Mucosa of gallbladder (tissue), 1 donor: Measurements from ENCODE around the gene RGS3. TPM values are rescaled to one million over a fixed set of nuclear protein-coding genes. Genes with fewer than 3 reads are reported as not detected.

Experiments used
- DNase-seq: peaks from one replicate; pipeline ENCODE4 v3.0.0-alpha.2; 2020; ENCODE audit warnings: low spot score
- total RNA-seq: library from RNA; stranded (reverse); gene quantifications from one replicate; pipeline ENCODE4 v1.2.1, GENCODE V29; 2021
- donor health status: DM: no; HTN: no; CAD: no.

The RGS3 gene
- total RNA-seq, 1 donor from 2014 or later = 142 TPM

DNA sequence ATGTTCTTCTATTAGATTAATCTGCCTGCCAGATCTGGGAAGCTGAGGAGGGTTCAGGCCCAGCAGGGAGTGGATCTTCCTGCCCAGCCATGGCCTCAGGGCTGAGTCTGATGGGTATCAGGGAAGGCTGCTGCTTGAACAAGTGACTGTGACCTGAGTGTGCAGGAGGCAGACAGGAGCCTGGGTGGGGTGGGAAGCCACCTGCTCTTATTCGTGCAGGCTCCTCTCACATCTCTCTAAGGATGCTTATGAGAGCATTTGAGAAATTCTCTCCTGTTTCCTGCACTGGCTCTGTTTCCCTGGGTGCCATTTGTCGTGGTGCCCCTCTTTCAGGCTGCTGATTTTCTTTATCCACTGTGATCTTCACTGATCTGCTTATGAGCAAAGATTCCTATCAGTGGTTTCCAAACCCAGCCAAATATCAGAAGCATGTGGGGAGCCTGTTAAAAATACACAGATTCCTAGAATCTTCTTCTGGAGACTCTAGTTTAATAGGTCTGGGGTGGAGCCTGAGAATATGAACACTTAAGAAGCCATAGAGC is 2.1 kb downstream of the RGS3 start:
- no peak for DNase-seq

GRCh38 chr9:113467183-113467582 is 3.7 kb downstream of the RGS3 start:
- no peak for DNase-seq

- no peak for DNase-seq
Observed at GRCh38 chr9:113468716-113469448, 5.4 kb downstream of the RGS3 start.

GRCh38 chr9:113471143-113471542 is 7.6 kb downstream of the RGS3 start:
- no peak for DNase-seq

DNA sequence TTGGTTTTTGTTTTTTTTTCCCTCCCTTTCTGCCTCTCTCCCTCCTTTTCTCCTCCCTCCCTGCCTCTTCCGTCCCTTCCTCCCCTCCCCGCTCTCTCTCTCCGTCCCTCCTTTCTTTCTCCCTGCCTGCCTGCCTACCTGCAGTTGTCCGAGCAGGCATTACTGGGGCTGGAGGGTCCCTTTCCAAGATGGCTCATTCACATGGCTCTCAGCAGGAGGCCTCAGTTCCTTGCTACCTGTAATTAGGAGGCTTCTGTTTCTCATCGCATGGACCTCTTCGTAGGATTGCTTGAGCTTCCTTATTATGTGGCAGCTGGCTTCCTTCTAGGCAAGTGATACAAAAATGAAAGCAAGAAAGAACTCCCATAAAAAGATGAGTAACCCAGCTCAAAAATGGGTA is 8.0 kb downstream of the RGS3 start:
- DNase-seq = no peak

- no peak for DNase-seq
Observed at GRCh38 chr9:113472199-113472598, 8.7 kb downstream of the RGS3 start.

DNA sequence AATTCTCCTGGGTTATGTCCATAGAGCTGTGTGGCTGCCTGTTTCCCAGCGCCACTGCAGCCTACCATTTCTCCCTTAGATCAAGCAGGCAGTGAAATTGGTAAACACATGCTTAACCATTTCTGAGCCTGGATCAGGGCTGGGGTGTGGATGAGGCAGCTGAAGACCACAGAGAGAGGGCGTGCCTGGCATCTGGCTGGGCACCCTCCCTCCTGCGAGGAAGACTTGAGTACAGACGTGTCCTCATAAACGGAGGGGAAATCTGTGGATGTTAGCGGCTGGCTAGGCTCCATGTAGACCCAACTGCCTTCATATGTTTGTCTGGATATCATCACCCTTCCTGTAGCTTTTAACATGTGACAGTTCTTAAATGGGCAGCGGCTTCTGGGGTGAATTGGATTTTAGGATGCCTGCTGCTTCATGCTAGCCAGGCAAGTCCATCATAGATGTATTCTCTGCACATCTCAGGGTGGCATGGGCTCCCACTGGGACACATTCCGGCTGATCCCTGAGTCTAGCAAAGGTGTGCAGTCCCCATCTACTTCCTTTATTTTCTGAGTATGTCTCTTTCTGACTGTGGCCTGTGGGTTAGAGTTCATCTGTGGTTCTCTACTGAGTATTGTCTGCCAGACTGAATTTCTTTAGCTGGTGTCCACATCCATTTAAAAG is 11.0 kb downstream of the RGS3 start:
- DNase-seq = no peak

DNA sequence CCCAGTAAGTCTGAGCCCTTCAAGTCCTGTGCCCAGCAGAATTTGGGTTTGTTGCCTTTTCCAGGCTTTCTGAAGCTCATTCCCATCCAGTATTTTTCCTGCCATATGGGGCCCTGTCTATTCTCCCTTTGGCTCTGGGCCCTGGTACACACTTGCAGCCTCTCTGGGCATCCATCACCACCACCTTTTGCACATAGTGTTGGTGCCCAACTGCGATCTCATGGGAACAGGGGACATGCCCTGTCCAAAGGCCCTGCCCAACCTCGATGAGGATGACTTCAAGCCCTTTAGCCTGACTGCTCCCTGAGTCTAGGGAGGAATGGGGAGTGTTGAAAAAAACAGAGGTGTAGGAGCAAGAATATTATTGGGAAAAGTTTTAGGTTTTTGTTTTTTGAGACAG is 11.5 kb downstream of the RGS3 start:
- DNase-seq = no peak

DNA sequence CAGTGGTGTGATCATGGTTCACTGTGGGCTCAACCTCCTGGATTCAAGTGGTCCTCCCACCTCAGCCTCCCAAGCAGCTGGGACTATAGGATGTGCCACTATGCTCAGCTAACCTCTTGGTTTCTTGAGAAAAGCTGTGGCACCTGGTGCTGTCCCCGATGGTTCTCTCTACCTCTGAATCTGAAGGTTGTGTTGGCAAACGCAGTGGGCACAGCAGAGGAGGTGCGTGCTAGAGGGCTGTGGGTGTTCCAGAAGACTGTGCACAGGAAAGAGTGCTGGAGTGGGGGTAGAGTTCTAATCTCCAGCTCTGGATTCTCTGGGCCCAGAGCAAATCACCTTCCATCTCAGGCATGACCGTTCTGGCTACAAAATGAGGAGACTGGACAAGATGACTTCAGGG is 12.5 kb downstream of the RGS3 start:
- DNase-seq = no peak

DNA sequence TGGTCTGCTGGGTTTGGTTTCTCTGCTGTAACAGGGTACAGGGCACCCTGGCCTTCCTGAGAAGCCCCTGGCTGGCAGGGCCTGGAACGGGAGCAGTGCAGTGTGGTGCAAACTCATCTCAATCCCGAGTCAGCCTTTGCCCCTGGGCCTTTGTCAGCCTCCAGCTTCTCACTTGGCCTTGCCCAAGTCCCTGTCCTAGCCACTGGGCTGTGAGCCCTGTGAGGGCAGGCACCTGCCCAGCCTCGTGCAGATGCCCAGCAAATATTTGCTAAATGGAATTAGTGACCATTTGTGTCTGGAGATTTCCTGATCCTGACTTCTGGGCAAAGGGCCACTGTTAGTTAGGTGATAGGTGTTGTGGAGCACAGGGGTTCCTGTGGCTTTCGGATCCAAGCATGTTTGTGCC is 13.0 kb downstream of the RGS3 start:
- no peak for DNase-seq

DNA sequence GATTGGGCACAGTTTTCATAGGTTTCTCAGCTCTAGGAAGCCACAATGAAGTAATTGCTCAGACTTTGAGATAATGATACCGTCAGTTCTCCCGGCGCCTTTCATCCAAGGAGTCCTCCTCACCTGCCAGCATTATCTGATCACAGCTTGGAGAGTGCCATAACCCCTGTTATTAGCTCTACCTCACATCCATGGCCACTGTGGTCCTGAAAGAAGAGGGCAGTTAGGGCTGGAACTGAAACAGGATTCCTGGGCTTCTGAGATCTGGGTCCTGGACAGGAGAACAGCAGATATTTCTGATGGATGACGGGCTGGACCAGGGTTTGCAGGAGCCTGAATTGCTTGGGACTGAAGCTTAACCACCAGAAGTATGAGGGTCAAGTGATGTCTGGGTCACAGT is 13.5 kb downstream of the RGS3 start:
- DNase-seq = no peak

- DNase-seq = no peak
Observed at GRCh38 chr9:113477661-113478060, 14.1 kb downstream of the RGS3 start.

GRCh38 chr9:113479174-113479621 is 15.7 kb downstream of the RGS3 start:
- DNase-seq = no peak

DNA sequence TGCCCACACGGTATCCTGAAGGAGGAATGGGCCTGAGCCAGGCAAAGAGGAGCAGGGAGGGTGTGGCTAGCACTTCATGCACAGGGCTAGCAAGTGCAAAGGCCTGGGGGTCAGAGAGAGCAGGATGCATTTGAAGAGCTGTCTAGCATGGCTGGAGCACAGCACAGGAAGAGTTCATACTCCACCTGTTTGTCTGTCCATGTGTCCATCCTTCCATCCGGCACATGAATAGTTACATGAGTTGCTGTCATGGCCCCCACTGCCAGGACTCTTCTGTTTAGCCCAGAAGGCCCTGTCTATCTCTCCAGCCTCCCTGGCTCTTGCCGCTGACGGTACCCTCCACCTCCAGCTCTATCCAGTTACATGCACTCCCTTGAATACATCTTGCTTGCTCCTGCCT is 17.1 kb downstream of the RGS3 start:
- no peak for DNase-seq

DNA sequence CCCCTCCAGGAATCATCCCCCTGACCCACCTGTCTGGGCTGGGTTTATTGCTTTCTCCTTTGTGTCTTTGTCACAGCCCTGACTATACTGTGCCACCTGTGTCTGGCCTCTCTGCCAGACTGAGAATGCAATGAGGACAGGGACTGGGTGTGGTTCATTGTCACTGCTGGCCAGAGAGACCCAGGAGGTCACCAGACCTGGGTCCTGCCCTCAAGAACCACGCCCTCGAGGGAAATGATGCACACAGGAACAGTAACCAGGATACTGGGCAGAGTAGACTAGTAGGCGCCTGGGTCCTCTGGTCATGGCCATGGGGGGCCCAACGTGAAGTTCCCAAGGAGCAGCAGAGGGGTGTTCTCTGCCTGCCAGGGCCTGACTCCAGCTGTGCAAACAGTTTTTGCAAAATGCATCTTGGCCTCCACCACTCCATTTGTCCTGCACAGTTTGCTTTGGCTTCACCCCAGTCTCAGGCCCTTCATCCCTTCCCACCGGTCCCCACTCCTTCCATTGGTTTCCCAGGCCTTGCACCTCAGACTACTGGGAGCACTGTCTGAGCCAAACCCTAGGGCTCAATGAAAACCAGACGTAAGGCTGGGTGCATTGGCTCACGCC is 17.8 kb downstream of the RGS3 start:
- DNase-seq = no peak

DNA sequence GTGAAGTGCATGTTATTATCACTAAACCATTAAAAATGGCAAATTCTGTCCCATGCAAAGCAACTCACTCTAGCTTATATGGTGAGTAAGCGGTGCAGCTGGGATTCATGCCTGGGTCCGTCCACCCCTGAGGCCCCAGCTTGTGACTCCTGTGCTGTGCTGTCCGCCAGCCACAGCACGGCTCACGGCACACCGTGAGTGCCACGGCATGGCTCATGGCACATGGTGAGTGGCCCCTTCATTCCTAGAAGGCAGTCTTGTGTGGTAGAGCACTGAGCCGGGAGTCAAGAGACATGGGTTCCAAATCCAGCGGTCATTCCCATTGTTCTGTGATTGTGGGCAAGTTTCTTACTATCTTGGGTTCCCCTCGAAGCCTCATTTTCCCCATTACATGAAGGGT is 18.8 kb downstream of the RGS3 start:
- no peak for DNase-seq

DNA sequence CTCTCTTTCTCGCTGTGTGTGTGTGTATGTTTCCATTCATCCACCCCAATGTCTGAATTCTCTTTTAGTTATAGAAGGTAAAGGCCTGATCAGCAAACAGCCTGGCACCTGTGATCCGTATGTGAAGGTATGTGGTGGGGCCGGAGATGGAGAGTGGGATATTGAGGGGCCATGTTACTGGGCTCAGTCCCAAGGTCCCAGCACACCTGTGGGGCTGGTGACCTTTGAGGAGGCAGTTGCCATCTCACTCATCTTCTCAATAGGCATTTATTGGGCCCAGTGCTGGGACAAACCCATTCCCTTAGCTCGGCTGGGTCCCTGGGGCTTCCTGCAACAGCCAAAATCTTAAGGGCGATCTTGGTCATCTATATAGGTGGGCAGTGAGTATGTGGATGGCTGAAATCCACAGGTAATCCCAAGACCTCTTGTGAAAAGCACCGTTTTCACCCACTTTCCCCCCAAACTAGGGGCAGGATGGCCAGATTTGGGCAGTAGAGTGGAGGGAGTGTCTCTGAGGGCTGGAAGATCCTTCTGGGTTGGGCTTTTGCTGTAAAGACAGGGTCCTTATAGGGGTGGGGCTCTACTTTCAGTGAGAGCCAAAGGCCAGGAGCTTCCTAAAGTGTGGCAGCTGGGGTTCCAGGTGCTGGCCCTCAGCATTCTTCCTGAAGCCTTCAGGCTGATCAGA is 19.6 kb downstream of the RGS3 start:
- DNase-seq = no peak

DNA sequence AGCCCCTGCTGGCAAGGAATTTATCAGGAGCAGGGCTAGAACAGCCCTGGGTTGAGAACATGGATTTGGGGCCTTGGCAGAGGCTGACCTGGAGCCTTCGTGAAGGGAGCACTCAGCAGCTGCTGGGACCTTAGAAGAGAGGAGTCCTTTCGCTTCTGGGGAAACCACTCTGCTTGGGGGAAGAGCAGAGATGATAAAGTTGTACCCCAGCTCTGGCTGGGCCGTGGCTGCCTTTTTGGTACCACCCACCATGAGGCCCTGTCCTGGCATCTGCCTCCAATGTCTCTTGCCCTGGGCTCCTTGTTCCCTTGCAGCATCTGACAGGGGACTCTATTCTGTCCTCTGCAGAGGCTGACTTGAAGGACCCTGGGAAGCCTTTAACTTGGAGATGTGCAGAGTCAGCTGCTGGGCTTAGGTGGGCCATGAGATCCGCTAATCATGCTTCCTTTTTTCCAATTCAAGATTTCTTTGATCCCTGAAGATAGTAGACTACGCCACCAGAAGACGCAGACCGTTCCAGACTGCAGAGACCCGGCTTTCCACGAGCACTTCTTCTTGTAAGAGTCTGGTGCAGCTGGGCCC is 20.2 kb downstream of the RGS3 start:
- no peak for DNase-seq

DNA sequence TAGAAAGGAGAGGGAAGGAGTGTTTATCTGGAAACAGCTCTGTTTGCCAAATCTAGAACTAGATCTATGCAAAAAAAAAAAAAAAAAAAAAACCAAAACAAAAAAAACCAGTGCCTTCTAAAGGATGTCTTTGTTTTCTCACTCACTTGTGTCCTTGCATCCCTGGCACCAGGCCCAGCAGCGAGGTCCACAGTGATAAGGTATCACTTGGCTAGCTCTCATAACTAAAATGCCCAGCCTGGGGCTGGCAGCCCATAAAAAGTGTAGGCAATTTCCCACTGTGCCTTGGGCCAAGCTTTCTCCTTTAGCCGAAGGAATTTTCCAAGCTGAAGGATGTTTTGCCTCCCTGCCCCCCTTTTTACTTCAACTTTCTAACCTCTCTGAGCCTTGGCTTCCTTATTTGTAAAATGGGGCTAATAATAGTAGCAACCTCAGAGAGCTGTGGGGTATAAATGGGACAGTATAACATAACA is 20.8 kb downstream of the RGS3 start:
- DNase-seq = peak; percentile 65

DNA sequence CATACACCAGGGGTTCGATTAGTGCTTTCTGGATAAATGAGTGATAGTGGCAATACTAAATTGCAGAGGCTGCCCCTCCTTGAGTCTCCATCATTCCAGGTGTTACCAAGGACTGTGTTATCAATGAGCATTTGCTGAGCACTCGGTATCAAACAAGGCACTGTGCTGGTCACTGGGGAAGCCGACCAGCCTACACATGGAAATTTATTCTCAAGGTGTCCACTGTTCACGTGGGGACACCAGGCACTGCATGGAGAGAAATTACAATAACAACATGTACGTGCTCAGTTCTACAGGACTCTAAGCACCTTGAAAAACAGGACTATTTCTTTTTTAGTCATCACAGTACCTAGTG is 22.2 kb downstream of the RGS3 start:
- no peak for DNase-seq

DNA sequence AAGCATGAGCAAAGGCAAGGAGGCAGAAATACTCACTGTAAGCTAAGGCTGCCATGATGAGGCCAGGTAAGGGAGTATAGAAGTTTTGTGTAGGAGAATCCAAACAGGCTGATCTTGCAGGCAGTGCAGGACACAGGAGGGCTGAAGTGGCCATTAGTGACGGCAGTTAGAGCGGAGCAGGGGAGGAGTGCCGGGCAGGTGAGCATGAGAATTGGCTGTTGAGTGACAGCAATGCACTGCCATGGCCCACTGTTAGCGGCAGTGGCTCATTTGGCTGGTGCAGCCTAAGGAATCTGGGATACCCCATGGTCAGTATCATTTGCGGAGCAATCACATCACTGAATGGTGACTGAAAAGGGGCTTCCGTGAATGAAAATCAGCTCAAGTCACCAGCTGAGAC is 22.8 kb downstream of the RGS3 start:
- no peak for DNase-seq

DNA sequence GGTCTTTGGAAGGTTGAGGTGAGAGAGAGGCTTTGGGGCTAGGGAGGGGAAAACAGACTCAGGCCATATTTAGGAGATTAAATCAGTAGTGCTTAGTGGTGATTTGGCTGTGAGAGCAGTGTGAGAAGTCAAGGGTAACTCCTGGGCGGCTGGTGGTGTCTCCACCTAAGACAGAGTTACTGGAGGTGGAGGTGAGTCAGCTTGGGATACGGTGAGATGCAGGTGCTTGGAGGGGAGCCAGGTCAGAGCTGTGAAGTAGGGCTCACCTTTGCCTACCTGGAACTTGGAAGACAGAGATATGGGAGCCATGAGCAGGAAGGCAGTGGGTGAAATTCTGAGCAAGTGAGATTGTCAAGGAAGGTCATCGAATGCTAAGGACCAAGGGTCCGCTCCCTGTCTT is 24.5 kb downstream of the RGS3 start:
- DNase-seq = no peak
